HepG2 (cell line): Measurements from ENCODE around the gene CDK18. TPM values are rescaled to one million over a fixed set of nuclear protein-coding genes. Genes with fewer than 3 reads are reported as not detected.
A peak's percentile ranks its signal among the peaks of the same experiment; 100 is the strongest.

Experiments used
- ADNP ChIP-seq: sonication (generic); formaldehyde crosslinking; IDR thresholded peaks from 2 replicates; pipeline ENCODE4 v1.4.0; 2020; ENCODE audit warnings: missing genetic modification reagents
- FOXC1 ChIP-seq: sonication (generic); formaldehyde crosslinking; IDR thresholded peaks from 2 replicates; pipeline ENCODE4 v1.8.0; 2022; ENCODE audit warnings: mild to moderate bottlenecking, missing genetic modification reagents, borderline replicate concordance
- GATAD1 ChIP-seq: IDR thresholded peaks from 2 replicates; pipeline ENCODE4 v1.6.1; 2016; ENCODE audit warnings: missing genetic modification reagents, missing compliant biosample characterization
- GATAD2A ChIP-seq: IDR thresholded peaks from 2 replicates; pipeline ENCODE4 v1.6.1; 2016
- HOXA3 ChIP-seq: sonication (generic); formaldehyde crosslinking; IDR thresholded peaks from 2 replicates; pipeline ENCODE4 v1.5.0; 2020; ENCODE audit warnings: missing genetic modification reagents
- KAT8 ChIP-seq: IDR thresholded peaks from 2 replicates; pipeline ENCODE4 v1.6.1; 2016; ENCODE audit warnings: missing genetic modification reagents, missing compliant biosample characterization
- KLF12 ChIP-seq: sonication (generic); formaldehyde crosslinking; IDR thresholded peaks from 2 replicates; pipeline ENCODE4 v1.4.0; 2020; ENCODE audit warnings: missing genetic modification reagents, borderline replicate concordance
- NFKBIZ ChIP-seq: IDR thresholded peaks from 2 replicates; pipeline ENCODE4 v1.6.1; 2018; ENCODE audit warnings: missing genetic modification reagents, missing compliant biosample characterization
- NR1H2 ChIP-seq: sonication (generic); formaldehyde crosslinking; IDR thresholded peaks from 2 replicates; pipeline ENCODE4 v1.8.1; 2022; ENCODE audit warnings: low read depth, missing genetic modification reagents, borderline replicate concordance
- PRDM10 ChIP-seq: sonication (generic); formaldehyde crosslinking; IDR thresholded peaks from 2 replicates; pipeline ENCODE4 v1.4.0; 2020; ENCODE audit warnings: low read depth, missing genetic modification reagents
- RBM39 ChIP-seq: fragments of 200-400 bp; formaldehyde crosslinking; IDR thresholded peaks from one replicate; pipeline ENCODE4 v1.6.1; 2018; ENCODE audit warnings: antibody characterized with exemption, mild to moderate bottlenecking, low read depth, low read length; ENCODE audit not compliant: poor library complexity, severe bottlenecking
- RFX1 ChIP-seq: fragments of 450-650 bp; IDR thresholded peaks from 2 replicates; pipeline ENCODE4 v1.6.1; 2017
- SAFB2 ChIP-seq: sonication (generic); formaldehyde crosslinking; IDR thresholded peaks from 2 replicates; pipeline ENCODE4 v1.5.1; 2020; ENCODE audit warnings: missing genetic modification reagents, low read depth, mild to moderate bottlenecking, borderline replicate concordance
- SIX4 ChIP-seq: sonication (generic); formaldehyde crosslinking; IDR thresholded peaks from 2 replicates; pipeline ENCODE4 v1.4.0; 2020; ENCODE audit warnings: missing genetic modification reagents
- SUZ12 ChIP-seq: fragments of 150-350 bp; IDR thresholded peaks from 2 replicates; pipeline ENCODE4 v1.6.1; 2014; ENCODE audit warnings: low read depth, low read length
- SYNCRIP ChIP-seq: fragments of 200-400 bp; formaldehyde crosslinking; IDR thresholded peaks from 2 replicates; pipeline ENCODE4 v1.6.1; 2018; ENCODE audit warnings: mild to moderate bottlenecking, low read depth, low read length; ENCODE audit not compliant: insufficient read depth
- ZBTB34 ChIP-seq: sonication (generic); formaldehyde crosslinking; IDR thresholded peaks from 2 replicates; pipeline ENCODE4 v1.8.0; 2022; ENCODE audit warnings: mild to moderate bottlenecking, missing genetic modification reagents
- ZNF232 ChIP-seq: sonication (generic); formaldehyde crosslinking; IDR thresholded peaks from 2 replicates; pipeline ENCODE4 v1.4.0; 2020; ENCODE audit warnings: missing genetic modification reagents, borderline replicate concordance
- ZNF275 ChIP-seq: sonication (generic); formaldehyde crosslinking; IDR thresholded peaks from 2 replicates; pipeline ENCODE4 v1.8.0; 2022; ENCODE audit warnings: missing genetic modification reagents, mild to moderate bottlenecking, inconsistent platforms, borderline replicate concordance
- ZNF329 ChIP-seq: sonication (generic); formaldehyde crosslinking; IDR thresholded peaks from 2 replicates; pipeline ENCODE4 v1.9.0; 2021; ENCODE audit warnings: low read depth, mild to moderate bottlenecking, missing genetic modification reagents
- ZNF33B ChIP-seq: sonication (generic); formaldehyde crosslinking; IDR thresholded peaks from 2 replicates; pipeline ENCODE4 v1.5.1; 2020; ENCODE audit warnings: mild to moderate bottlenecking, missing genetic modification reagents
- ZNF34 ChIP-seq: sonication (generic); formaldehyde crosslinking; IDR thresholded peaks from 2 replicates; pipeline ENCODE4 v1.4.0; 2020; ENCODE audit warnings: mild to moderate bottlenecking, missing genetic modification reagents, borderline replicate concordance
- ZNF510 ChIP-seq: sonication (generic); formaldehyde crosslinking; IDR thresholded peaks from 2 replicates; pipeline ENCODE4 v1.4.0; 2020; ENCODE audit warnings: low read depth, mild to moderate bottlenecking, missing genetic modification reagents
- ZNF558 ChIP-seq: sonication (generic); formaldehyde crosslinking; IDR thresholded peaks from 2 replicates; pipeline ENCODE4 v1.9.0; 2022; ENCODE audit warnings: mild to moderate bottlenecking, missing genetic modification reagents, borderline replicate concordance
- ZNF816 ChIP-seq: sonication (generic); formaldehyde crosslinking; IDR thresholded peaks from 2 replicates; pipeline ENCODE4 v1.8.0; 2022; ENCODE audit warnings: missing genetic modification reagents, mild to moderate bottlenecking, borderline replicate concordance
- polyA plus RNA-seq, 8 experiments: library from polyadenylated mRNA; depleted of rRNA in 3 of 8; stranded (reverse) in 7 of 8; unstranded in 1 of 8; fragments of >200 nt; fragmentation: Illumina TruSeq in 4 of 8; extraction: Trizol in 4 of 8; gene quantifications; 2 replicates each; pipeline versions ENCODE4 v1.2.1 to v1.2.3, GENCODE V29; 2011 to 2016; ENCODE audit warnings: low read depth in 4 of 8, missing spikeins in 1 of 8, mixed read lengths in 1 of 8; ENCODE audit not compliant: insufficient read depth in 1 of 8
- total RNA-seq, 5 experiments: library from RNA; depleted of rRNA; stranded (reverse); fragments of >200 nt; fragmentation: Illumina TruSeq; extraction: Trizol; gene quantifications; 2 replicates each; pipeline ENCODE4 v1.2.3, GENCODE V29; 2016; ENCODE audit warnings: low read depth in 1 of 5
- TF ChIP-seq, protein P1 (sequence below): sonication (generic); IDR thresholded peaks from 2 replicates; pipeline ENCODE4 v1.6.1; 2016; ENCODE audit warnings: low read depth, borderline replicate concordance

The CDK18 gene
- total and polyA plus RNA-seq, 2 of the 13 experiments (the other 11 are each of a cell fraction or from before 2014, with no cell fraction given), result 6.4 to 38.8 TPM

GRCh38 chr1:205492201-205492667 is 12.2 kb upstream of the CDK18 start (continued):
- no peak for TF ChIP-seq ZNF232
- TF ChIP-seq ZNF33B (CRISPR knock-in tag), result no peak
- no peak for TF ChIP-seq SYNCRIP
- peak; percentile 84; the same call in 1 of the 2 replicates for TF ChIP-seq SIX4 (CRISPR knock-in tag)
- no peak for TF ChIP-seq GATAD1
- no peak for TF ChIP-seq ZNF558
- TF ChIP-seq SAFB2 (CRISPR knock-in tag), result no peak
- TF ChIP-seq GATAD2A (CRISPR knock-in tag), result peak; percentile 80
- peak; percentile 12; the same call in 1 of the 2 replicates for TF ChIP-seq HOXA3 (CRISPR knock-in tag)
- 0 out of 2 replicates have a peak, but pooled peaks have one; percentile 33 for TF ChIP-seq KAT8 (CRISPR knock-in tag)
- no peak for TF ChIP-seq ZNF329
- TF ChIP-seq ZNF34 (CRISPR knock-in tag), result no peak
- TF ChIP-seq NFKBIZ, result no peak
- TF ChIP-seq, protein P1, sequence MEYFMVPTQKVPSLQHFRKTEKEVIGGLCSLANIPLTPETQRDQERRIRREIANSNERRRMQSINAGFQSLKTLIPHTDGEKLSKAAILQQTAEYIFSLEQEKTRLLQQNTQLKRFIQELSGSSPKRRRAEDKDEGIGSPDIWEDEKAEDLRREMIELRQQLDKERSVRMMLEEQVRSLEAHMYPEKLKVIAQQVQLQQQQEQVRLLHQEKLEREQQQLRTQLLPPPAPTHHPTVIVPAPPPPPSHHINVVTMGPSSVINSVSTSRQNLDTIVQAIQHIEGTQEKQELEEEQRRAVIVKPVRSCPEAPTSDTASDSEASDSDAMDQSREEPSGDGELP, result peak; percentile 99
- no peak for TF ChIP-seq SUZ12
- TF ChIP-seq ADNP (CRISPR knock-in tag), result no peak
- TF ChIP-seq RBM39, result no peak
- TF ChIP-seq ZBTB34 (CRISPR knock-in tag), result no peak
- no peak for TF ChIP-seq ZNF510 (CRISPR knock-in tag)
- TF ChIP-seq ZNF816, result no peak
- no peak for TF ChIP-seq NR1H2 (CRISPR knock-in tag)
- no peak for TF ChIP-seq PRDM10 (CRISPR knock-in tag)
- no peak for TF ChIP-seq FOXC1 (CRISPR knock-in tag)
- no peak for TF ChIP-seq ZNF275 (CRISPR knock-in tag)
- TF ChIP-seq RFX1, result no peak
- TF ChIP-seq KLF12 (CRISPR knock-in tag), result no peak
